Epithelial cell of proximal tubule (primary cell): ENCODE data around the gene TMEM179. TPM values are rescaled to one million over a fixed set of nuclear protein-coding genes. Genes with fewer than 3 reads are reported as not detected.

Experiments used
- DNase-seq: peaks from one replicate; pipeline ENCODE4 v3.0.0-alpha.2; 2011; ENCODE audit warnings: low read depth
- H3K4me3 ChIP-seq: 2 replicates; pipeline ENCODE4 v1.5.1; 2011; ENCODE audit warnings: low read depth, mild to moderate bottlenecking, low read length
- CTCF ChIP-seq: conservative IDR thresholded peaks from 2 replicates; pipeline ENCODE4 v1.5.1; 2012; ENCODE audit warnings: low read depth, mild to moderate bottlenecking, low read length
- total RNA-seq: library from RNA; depleted of rRNA; stranded (reverse); fragments of >200 nt; gene quantifications from 2 replicates; pipeline ENCODE4 v1.2.3, GENCODE V29; 2015

Gene TMEM179
- total RNA-seq, 1 donor from 2014 or later = not detected

- no peak for DNase-seq
- no peak for TF ChIP-seq CTCF
- H3K4me3 ChIP-seq = no peak overlapping the region
These were observed 48.1 kb downstream of the TMEM179 start for GRCh38 chr14:104556256-104557021.

GRCh38 chr14:104555430-104556255 lies 48.9 kb downstream of the TMEM179 start:
- no peak for TF ChIP-seq CTCF
- no peak for DNase-seq
- no peak overlapping the region for H3K4me3 ChIP-seq

GRCh38 chr14:104554608-104555429 lies 49.8 kb downstream of the TMEM179 start:
- no peak for TF ChIP-seq CTCF
- no peak overlapping the region for H3K4me3 ChIP-seq

GRCh38 chr14:104554088-104554607 lies 50.4 kb downstream of the TMEM179 start:
- no peak for TF ChIP-seq CTCF
- DNase-seq = no peak
- H3K4me3 ChIP-seq = no peak overlapping the region

More at GRCh38 chr14:104554608-104555429, 49.8 kb downstream of the TMEM179 start:
- no peak for DNase-seq

- no peak for TF ChIP-seq CTCF
- no peak for DNase-seq
- H3K4me3 ChIP-seq = no peak overlapping the region
These were observed 51.1 kb downstream of the TMEM179 start for GRCh38 chr14:104553166-104554087.

GRCh38 chr14:104552738-104553125 lies 51.8 kb downstream of the TMEM179 start:
- TF ChIP-seq CTCF = no peak
- no peak overlapping the region for H3K4me3 ChIP-seq
- no peak for DNase-seq
